Measurements from ENCODE around the gene FAM151B. TPM values are rescaled to one million over a fixed set of nuclear protein-coding genes. Genes with fewer than 3 reads are reported as not detected.

The FAM151B gene
- total and polyA plus RNA-seq, 2 donors (not counting 1 experiment from before 2014, with no cell fraction given), result 1.1 TPM; not detected in 1

DNA sequence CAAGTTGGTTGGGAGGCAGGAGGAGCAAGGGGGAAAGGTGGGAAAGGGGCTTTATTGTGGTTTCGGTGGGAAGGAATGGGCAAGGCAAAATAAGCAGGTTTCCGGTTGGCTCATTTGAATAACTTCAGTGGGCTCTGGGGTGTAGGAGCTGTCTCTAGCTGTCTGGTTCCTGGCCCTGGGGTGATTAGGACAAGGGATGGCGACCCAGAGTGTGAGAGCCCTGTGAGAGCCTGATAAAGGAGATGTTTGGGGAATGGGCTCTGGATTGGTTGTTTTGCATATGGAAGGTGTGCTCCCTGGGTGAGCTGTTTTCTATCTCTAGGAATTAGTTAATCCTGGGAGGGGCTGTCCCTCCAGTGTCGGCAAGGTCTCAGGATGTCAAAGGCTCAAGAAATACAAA lies 66.7 kb downstream of the FAM151B start:
- 86% methylated on average over 2 of the region's 4 CpGs for WGBS (ENCODE audit: insufficient coverage)
- Mint-ChIP-seq H3K4me3 (no peak overlapping the region), H3K9me3 (ENCODE audit: insufficient read depth) (no peaks in the 10 kb centered on the region), H3K27me3 (peaks cover 52% of the 10 kb centered on the region), H3K4me1 (no peaks in the 10 kb centered on the region), H3K27ac (no peak overlapping the region)
- no peak overlapping the region for H3K27ac ChIP-seq (ENCODE audit: low read length in 2 of 2)
- no peak overlapping the region for H2AFZ ChIP-seq (ENCODE audit: insufficient read depth, low read depth, low read length, poor library complexity, severe bottlenecking)
- peaks cover 0 to 10% (median 3%) of the 10 kb centered on the region in 4 experiments for H3K27me3 ChIP-seq (replicated peaks in 1 of 4; ENCODE audit: control extremely low read depth in 1 of 4, control insufficient read depth in 3 of 4, insufficient read depth in 4 of 4, low read length in 3 of 4)
- no peak overlapping the region for H3K4me3 ChIP-seq (ENCODE audit: control extremely low read depth in 1 of 5, extremely low read depth in 1 of 5, insufficient read depth in 1 of 5, low read depth in 2 of 5, low read length in 4 of 5)
- CTCF ChIA-PET, result no interaction called here
- no peak for TF ChIP-seq EZH2 (IDR thresholded peaks at IDR 0.05; ENCODE audit: borderline replicate concordance, insufficient read depth, low read depth, low read length, poor library complexity, severe bottlenecking)
- TF ChIP-seq, protein P1, sequence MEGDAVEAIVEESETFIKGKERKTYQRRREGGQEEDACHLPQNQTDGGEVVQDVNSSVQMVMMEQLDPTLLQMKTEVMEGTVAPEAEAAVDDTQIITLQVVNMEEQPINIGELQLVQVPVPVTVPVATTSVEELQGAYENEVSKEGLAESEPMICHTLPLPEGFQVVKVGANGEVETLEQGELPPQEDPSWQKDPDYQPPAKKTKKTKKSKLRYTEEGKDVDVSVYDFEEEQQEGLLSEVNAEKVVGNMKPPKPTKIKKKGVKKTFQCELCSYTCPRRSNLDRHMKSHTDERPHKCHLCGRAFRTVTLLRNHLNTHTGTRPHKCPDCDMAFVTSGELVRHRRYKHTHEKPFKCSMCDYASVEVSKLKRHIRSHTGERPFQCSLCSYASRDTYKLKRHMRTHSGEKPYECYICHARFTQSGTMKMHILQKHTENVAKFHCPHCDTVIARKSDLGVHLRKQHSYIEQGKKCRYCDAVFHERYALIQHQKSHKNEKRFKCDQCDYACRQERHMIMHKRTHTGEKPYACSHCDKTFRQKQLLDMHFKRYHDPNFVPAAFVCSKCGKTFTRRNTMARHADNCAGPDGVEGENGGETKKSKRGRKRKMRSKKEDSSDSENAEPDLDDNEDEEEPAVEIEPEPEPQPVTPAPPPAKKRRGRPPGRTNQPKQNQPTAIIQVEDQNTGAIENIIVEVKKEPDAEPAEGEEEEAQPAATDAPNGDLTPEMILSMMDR (IDR thresholded peaks at IDR 0.05), result no peak
- intact Hi-C loops (cut with micrococcal nuclease), result no loop called here
- no peak overlapping the region for H3K9ac ChIP-seq (ENCODE audit: low read length)
- DNase-seq (no peak), ATAC-seq (ENCODE audit: low read depth) (no peak)
- H4K20me1 ChIP-seq (ENCODE audit: control insufficient read depth, insufficient read depth, low read length, poor library complexity, severe bottlenecking), result no peaks in the 10 kb centered on the region
- H3K4me1 ChIP-seq (ENCODE audit: control insufficient read depth in 2 of 2, insufficient read depth in 2 of 2, low read length in 2 of 2), result no peaks in the 10 kb centered on the region
- no peak overlapping the region for H3K4me2 ChIP-seq (replicated peaks; ENCODE audit: low read depth, low read length, poor library complexity, severe bottlenecking)
- POLR2A ChIA-PET, result no interaction called here
- no peaks in the 10 kb centered on the region for H3K9me3 ChIP-seq (ENCODE audit: control extremely low read depth in 1 of 3, control insufficient read depth in 2 of 3, insufficient read depth in 1 of 3, low read length in 2 of 3)
- H3K36me3 ChIP-seq (replicated peaks in 1 of 2; ENCODE audit: control extremely low read depth in 1 of 2, control insufficient read depth in 1 of 2, extremely low read depth in 1 of 2, insufficient read depth in 2 of 2, low read length in 1 of 2), result no peaks in the 10 kb centered on the region
- no peaks in the 10 kb centered on the region for H3K79me2 ChIP-seq (ENCODE audit: control insufficient read depth, insufficient read depth, low read length)

DNA sequence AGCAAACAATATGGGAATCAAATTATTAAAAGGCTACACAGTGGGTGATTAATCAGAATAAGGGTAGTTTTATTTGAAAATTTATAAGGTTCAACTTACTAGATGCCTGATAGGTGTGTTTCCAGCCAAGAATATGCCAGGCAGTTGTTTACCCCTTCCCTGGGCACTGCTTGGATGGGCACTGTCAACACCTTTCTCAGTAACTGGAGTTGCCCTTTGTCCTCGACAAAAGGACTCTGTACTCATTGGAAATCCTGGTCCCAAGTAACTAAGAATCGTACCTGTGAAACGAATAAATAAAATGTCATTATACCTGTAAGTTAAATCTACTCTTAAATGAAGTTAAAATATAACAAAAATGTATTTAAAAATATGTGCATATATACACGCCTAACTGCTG lies 67.2 kb downstream of the FAM151B start:
- DNase-seq (no peak), ATAC-seq (ENCODE audit: low read depth) (no peak)
- CTCF ChIA-PET, result no interaction called here
- Histone ChIP-seq H3K9me3 (ENCODE audit: control extremely low read depth in 1 of 3, control insufficient read depth in 2 of 3, insufficient read depth in 1 of 3, low read length in 2 of 3) (no peaks in the 10 kb centered on the region), H3K4me2 (replicated peaks; ENCODE audit: low read depth, low read length, poor library complexity, severe bottlenecking) (no peak overlapping the region), H3K4me3 (ENCODE audit: control extremely low read depth in 1 of 5, extremely low read depth in 1 of 5, insufficient read depth in 1 of 5, low read depth in 2 of 5, low read length in 4 of 5) (no peak overlapping the region), H3K4me1 (ENCODE audit: control insufficient read depth in 2 of 2, insufficient read depth in 2 of 2, low read length in 2 of 2) (no peaks in the 10 kb centered on the region), H3K9ac (ENCODE audit: low read length) (no peak overlapping the region), H3K79me2 (ENCODE audit: control insufficient read depth, insufficient read depth, low read length) (no peaks in the 10 kb centered on the region), H4K20me1 (ENCODE audit: control insufficient read depth, insufficient read depth, low read length, poor library complexity, severe bottlenecking) (no peaks in the 10 kb centered on the region), H3K27ac (ENCODE audit: low read length in 2 of 2) (no peak overlapping the region), H3K27me3 (replicated peaks in 1 of 4; ENCODE audit: control extremely low read depth in 1 of 4, control insufficient read depth in 3 of 4, insufficient read depth in 4 of 4, low read length in 3 of 4) (peaks cover 0 to 11% (median 4%) of the 10 kb centered on the region in 4 experiments), H2AFZ (ENCODE audit: insufficient read depth, low read depth, low read length, poor library complexity, severe bottlenecking) (no peak overlapping the region), H3K36me3 (replicated peaks in 1 of 2; ENCODE audit: control extremely low read depth in 1 of 2, control insufficient read depth in 1 of 2, extremely low read depth in 1 of 2, insufficient read depth in 2 of 2, low read length in 1 of 2) (no peaks in the 10 kb centered on the region)
- intact Hi-C loops (cut with micrococcal nuclease), result no loop called here
- POLR2A ChIA-PET, result no interaction called here
- WGBS (ENCODE audit: insufficient coverage), result no CpG with 5 or more reads among the region's 4 CpGs
- Mint-ChIP-seq H3K27ac (no peak overlapping the region), H3K4me1 (no peaks in the 10 kb centered on the region), H3K27me3 (peaks cover 50% of the 10 kb centered on the region), H3K9me3 (ENCODE audit: insufficient read depth) (no peaks in the 10 kb centered on the region), H3K4me3 (no peak overlapping the region)
- TF ChIP-seq, protein P1 (IDR thresholded peaks at IDR 0.05), result no peak
- TF ChIP-seq EZH2 (IDR thresholded peaks at IDR 0.05; ENCODE audit: borderline replicate concordance, insufficient read depth, low read depth, low read length, poor library complexity, severe bottlenecking), result no peak
